Right lobe of liver (tissue), 6 donors: ENCODE measurements around the gene MOB3A. TPM values are rescaled to one million over a fixed set of nuclear protein-coding genes. Genes with fewer than 3 reads are reported as not detected.

Source experiments
- ATAC-seq, 4 donors: fragments of 200-7000 bp; cut with Tn5 transposase; one replicate each; pipeline ENCODE4 v1.9.1; 2020; ENCODE audit warnings: mild to moderate bottlenecking in 4 of 4, moderate library complexity in 4 of 4
- DNase-seq, 3 donors: peaks; one replicate each; pipeline ENCODE4 v3.0.0-alpha.2; 2020
- H3K27ac ChIP-seq, 3 donors: fragments of 200-600 bp; one replicate each; pipeline ENCODE4 v1.8.0; 2022
- H3K27me3 ChIP-seq, 2 donors: fragments of 200-600 bp; one replicate each; pipeline ENCODE4 v1.8.0; 2022
- H3K36me3 ChIP-seq, 4 donors: fragments of 200-600 bp; sonication (generic) in 1 of 4; one replicate each; pipeline versions ENCODE4 v1.5.1 to v1.8.0; 2017 to 2022; ENCODE audit warnings: control low read depth in 1 of 4
- H3K4me1 ChIP-seq, 4 donors: fragments of 200-600 bp; sonication (generic) in 1 of 4; one replicate each; pipeline versions ENCODE4 v1.5.1 to v1.8.0; 2017 to 2022; ENCODE audit warnings: control low read depth in 1 of 4
- H3K4me3 ChIP-seq, 3 donors: fragments of 200-600 bp; one replicate each; pipeline ENCODE4 v1.8.0; 2022
- H3K9me3 ChIP-seq, 4 donors: fragments of 200-600 bp; sonication (generic) in 1 of 4; one replicate each; pipeline versions ENCODE4 v1.5.1 to v1.8.0; 2017 to 2022; ENCODE audit warnings: control low read depth in 1 of 4
- CTCF ChIP-seq, 4 donors: fragments of 200-600 bp in 3 of 4; fragments of 450-650 bp in 1 of 4; IDR thresholded peaks; one replicate each; pipeline versions ENCODE4 v1.5.1 to v1.8.0; 2016 to 2022; ENCODE audit warnings: antibody characterized with exemption in 4 of 4, mild to moderate bottlenecking in 2 of 4
- POLR2A ChIP-seq: fragments of 450-650 bp; IDR thresholded peaks from one replicate; pipeline ENCODE4 v1.6.1; 2017; ENCODE audit warnings: antibody characterized with exemption, mild to moderate bottlenecking
- WGBS: methylation state at CpG from one replicate; pipeline ENCODE4 v1.1.6; 2018; ENCODE audit warnings: low coverage, low lambda C conversion rate; ENCODE audit not compliant: insufficient coverage; ENCODE audit errors: missing lambda C conversion rate; 5-methylcytosine and 5-hydroxymethylcytosine counted together
- intact Hi-C, 2 donors: fragments of 100-400 bp; cut with DNase I; formaldehyde crosslinking; loops; one replicate each; pipeline versions ENCODE4 v1.11.2 to v1.14.1; 2022
- total RNA-seq, 6 experiments: library from RNA; depleted of rRNA in 2 of 6; stranded (reverse); fragments of >200 nt in 2 of 6; fragmentation: NEBNext Ultra II Directional in 3 of 6; extraction: Animal tissue kit (Norgen Biotek cat#: 25700) in 3 of 6; gene quantifications; one replicate each; pipeline versions ENCODE4 v1.1.0 to v1.2.4, GENCODE V29; 2016 to 2023
- donor health status: DM: no; HTN: yes; CAD: no.
- donor health status: DM: no; HTN: no; CAD: no.
- donor health status: DM: no; HTN: no; CAD: no.
- donor health status: DM: no; HTN: yes; CAD: no.
- donor health status: DM: no; HTN: yes; CAD: no.

MOB3A gene
- total RNA-seq, 6 experiments from 2014 or later, result 8.3 to 13.8 (median 10.8) TPM

- H3K4me3 ChIP-seq, result no peak overlapping the region
- no peak for TF ChIP-seq POLR2A
- no peak for TF ChIP-seq CTCF (IDR thresholded peaks at IDR 0.05)
- peak overlapping the region in 2 of 3 donors; percentile 18 to 93 for H3K27ac ChIP-seq
- peaks cover 0 to 6% (median 0%) of the 10 kb centered on the region in 4 donors for H3K9me3 ChIP-seq
- H3K27me3 ChIP-seq, result no peaks in the 10 kb centered on the region
- H3K4me1 ChIP-seq, result peaks cover 0 to 54% (median 23%) of the 10 kb centered on the region in 4 donors
- intact Hi-C loops, result no loop called here
- DNase-seq, result peak in 2 of 3 donors; percentile 44 to 57
- ATAC-seq, result no peak
- peaks cover 0 to 66% (median 21%) of the 10 kb centered on the region in 4 donors for H3K36me3 ChIP-seq
- no CpG with 5 or more reads among the region's 20 CpGs for WGBS
These were observed 56.0 kb downstream of the MOB3A start for GRCh38 chr19:2039959-2040646.

GRCh38 chr19:2039089-2039958 is 56.8 kb downstream of the MOB3A start:
- ATAC-seq, result no peak
- Histone ChIP-seq H3K27me3 (no peaks in the 10 kb centered on the region), H3K36me3 (peaks cover 0 to 58% (median 21%) of the 10 kb centered on the region in 4 donors), H3K4me1 (peaks cover 0 to 47% (median 19%) of the 10 kb centered on the region in 4 donors), H3K27ac (peak overlapping the region in 2 of 3 donors; percentile 18 to 93), H3K4me3 (no peak overlapping the region), H3K9me3 (peaks cover 0 to 6% (median 0%) of the 10 kb centered on the region in 4 donors)
- intact Hi-C loops, result no loop called here
- 71% methylated on average over 4 of the region's 30 CpGs for WGBS
- TF ChIP-seq CTCF (IDR thresholded peaks at IDR 0.05), result no peak
- TF ChIP-seq POLR2A, result no peak
- peak in 1 of 3 donors; percentile 52 for DNase-seq

GRCh38 chr19:2038284-2039088 is 57.6 kb downstream of the MOB3A start:
- H3K9me3 ChIP-seq, result peaks cover 0 to 6% (median 0%) of the 10 kb centered on the region in 4 donors
- TF ChIP-seq CTCF (IDR thresholded peaks at IDR 0.05) (no peak), POLR2A (no peak)
- peak in 1 of 3 donors; percentile 51 for DNase-seq
- no peaks in the 10 kb centered on the region for H3K27me3 ChIP-seq
- no peak overlapping the region for H3K4me3 ChIP-seq
- peaks cover 0 to 38% (median 15%) of the 10 kb centered on the region in 4 donors for H3K4me1 ChIP-seq
- no peak for ATAC-seq
- H3K27ac ChIP-seq, result peak overlapping the region in 1 of 3 donors; percentile 18
- H3K36me3 ChIP-seq, result peaks cover 0 to 56% (median 21%) of the 10 kb centered on the region in 4 donors
- WGBS, result 87% methylated on average over 16 of the region's 44 CpGs
- intact Hi-C loops, result no loop called here

- Histone ChIP-seq H3K4me1 (peaks cover under 1 to 32% (median 11%) of the 10 kb centered on the region in 4 donors), H3K27me3 (no peaks in the 10 kb centered on the region), H3K36me3 (peaks cover 0 to 49% (median 21%) of the 10 kb centered on the region in 4 donors), H3K4me3 (no peak overlapping the region), H3K9me3 (peaks cover 0 to 6% (median 0%) of the 10 kb centered on the region in 4 donors), H3K27ac (no peak overlapping the region)
- ATAC-seq (no peak), DNase-seq (no peak)
- 75% methylated on average over 13 of the region's 24 CpGs for WGBS
- intact Hi-C loops, result no loop called here
- TF ChIP-seq CTCF (IDR thresholded peaks at IDR 0.05) (no peak), POLR2A (no peak)
These were observed 58.4 kb downstream of the MOB3A start for GRCh38 chr19:2037651-2038255.
